ENCODE measurements around the gene CHRDL2.
"Not testable (repeated sequence)": the region's sequence is repeated elsewhere in the genome, so short reads cannot be mapped to it uniquely, and the experiment has no call there.

Gene CHRDL2

GRCh38 chr11:74663315-74663714 is 67.9 kb downstream of the CHRDL2 start:
- no peak for DNase-seq

GRCh38 chr11:74662487-74663103 is 68.6 kb downstream of the CHRDL2 start:
- no peak for DNase-seq

GRCh38 chr11:74659124-74659523 is 72.1 kb downstream of the CHRDL2 start:
- DNase-seq, result not testable (repeated sequence)

- no peak for DNase-seq
Measured at GRCh38 chr11:74654976-74655375, 76.2 kb downstream of the CHRDL2 start.

- DNase-seq, result no peak
Measured at GRCh38 chr11:74650498-74650897, 80.7 kb downstream of the CHRDL2 start.

DNA sequence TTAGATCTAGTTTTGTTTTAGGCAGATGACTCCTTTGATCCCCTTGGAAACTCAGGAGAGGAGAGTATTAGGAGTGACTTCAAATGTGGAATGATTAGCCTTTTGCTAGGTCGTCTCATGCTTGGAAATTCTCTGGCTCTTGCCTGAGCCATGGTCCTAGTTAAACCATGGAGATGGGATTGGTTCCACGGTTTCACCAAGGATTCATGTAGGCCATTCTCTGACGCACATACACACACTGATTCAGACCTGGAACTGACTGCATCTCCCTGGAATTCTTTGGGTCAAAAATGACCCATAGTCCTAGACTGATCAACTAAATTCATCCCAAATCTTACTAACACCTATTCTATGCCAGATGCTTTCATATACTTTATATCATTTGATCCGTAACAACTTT is 82.3 kb downstream of the CHRDL2 start:
- DNase-seq, result no peak

GRCh38 chr11:74647831-74648230 is 83.4 kb downstream of the CHRDL2 start:
- DNase-seq, result no peak

- DNase-seq, result no peak
Measured at GRCh38 chr11:74647404-74647803, 83.8 kb downstream of the CHRDL2 start.

GRCh38 chr11:74646954-74647353 is 84.3 kb downstream of the CHRDL2 start:
- no peak for DNase-seq
